ENCODE results near the gene HSD17B10. TPM values are rescaled to one million over a fixed set of nuclear protein-coding genes. Genes with fewer than 3 reads are reported as not detected.

The HSD17B10 gene
- total RNA-seq, 1 donor from 2014 or later = 158 TPM

Other genes with a start within 250 kb of the HSD17B10 start
- gene KDM5C, start 209.2 kb downstream of the HSD17B10 start, total RNA-seq = 115 and 120 TPM in 2 replicates
- gene IQSEC2, start 152.8 kb downstream of the HSD17B10 start, total RNA-seq = 0.26 and 0.27 TPM in 2 replicates
- gene SMC1A, start 11.7 kb downstream of the HSD17B10 start, total RNA-seq = 122 and 138 TPM in 2 replicates
- gene RIBC1, start 11.5 kb downstream of the HSD17B10 start, total RNA-seq = 0.64 and 0.75 TPM in 2 replicates